ENCODE results near the gene FTO.

DNA sequence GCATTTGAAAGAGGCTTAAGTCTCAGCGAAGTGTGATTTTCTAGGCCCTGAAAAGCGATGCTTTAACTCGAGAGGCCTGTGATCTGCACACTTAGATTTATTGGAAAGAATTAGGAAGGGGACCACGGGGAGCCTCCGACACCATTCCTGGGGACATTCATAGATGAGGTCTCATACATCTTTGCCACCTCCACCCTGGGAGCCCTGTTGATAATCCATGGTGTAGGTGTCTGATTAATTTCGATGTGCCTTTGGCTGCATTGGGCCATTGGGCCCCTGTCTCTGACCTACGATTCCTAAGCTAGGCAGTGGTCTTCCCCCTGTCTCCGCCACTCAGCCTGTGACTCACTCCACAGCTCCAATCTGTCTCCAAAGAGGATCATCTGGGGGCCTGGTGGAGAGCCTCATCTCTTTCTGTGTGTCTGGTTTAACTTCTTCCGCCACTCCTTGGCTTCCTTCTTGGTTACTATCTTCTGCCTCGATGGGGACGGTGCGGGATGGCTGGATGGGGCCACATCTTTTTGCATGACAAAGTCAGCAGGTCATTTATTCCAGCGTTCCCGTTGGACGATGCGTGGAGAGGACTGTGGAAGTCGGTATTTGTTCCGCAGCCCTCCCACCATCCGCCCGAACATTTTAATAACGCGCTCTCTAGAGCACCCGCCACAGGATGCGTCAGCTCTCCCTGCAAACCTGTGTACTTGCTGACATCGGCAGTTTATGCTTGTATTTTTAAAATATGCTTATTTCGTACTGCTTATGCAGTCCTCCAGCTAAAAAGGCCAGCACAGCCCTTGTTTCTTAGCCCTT lies 473.3 kb downstream of the FTO start:
- TF ChIP-seq, protein P1, sequence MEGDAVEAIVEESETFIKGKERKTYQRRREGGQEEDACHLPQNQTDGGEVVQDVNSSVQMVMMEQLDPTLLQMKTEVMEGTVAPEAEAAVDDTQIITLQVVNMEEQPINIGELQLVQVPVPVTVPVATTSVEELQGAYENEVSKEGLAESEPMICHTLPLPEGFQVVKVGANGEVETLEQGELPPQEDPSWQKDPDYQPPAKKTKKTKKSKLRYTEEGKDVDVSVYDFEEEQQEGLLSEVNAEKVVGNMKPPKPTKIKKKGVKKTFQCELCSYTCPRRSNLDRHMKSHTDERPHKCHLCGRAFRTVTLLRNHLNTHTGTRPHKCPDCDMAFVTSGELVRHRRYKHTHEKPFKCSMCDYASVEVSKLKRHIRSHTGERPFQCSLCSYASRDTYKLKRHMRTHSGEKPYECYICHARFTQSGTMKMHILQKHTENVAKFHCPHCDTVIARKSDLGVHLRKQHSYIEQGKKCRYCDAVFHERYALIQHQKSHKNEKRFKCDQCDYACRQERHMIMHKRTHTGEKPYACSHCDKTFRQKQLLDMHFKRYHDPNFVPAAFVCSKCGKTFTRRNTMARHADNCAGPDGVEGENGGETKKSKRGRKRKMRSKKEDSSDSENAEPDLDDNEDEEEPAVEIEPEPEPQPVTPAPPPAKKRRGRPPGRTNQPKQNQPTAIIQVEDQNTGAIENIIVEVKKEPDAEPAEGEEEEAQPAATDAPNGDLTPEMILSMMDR (IDR thresholded peaks at IDR 0.05) = no peak
- TF ChIP-seq POLR2A (IDR thresholded peaks at IDR 0.05) = no peak

All from prostate gland (tissue), 2 donors.